Liver (tissue), 9 donors: Measurements from ENCODE around the gene NF2. TPM values are rescaled to one million over a fixed set of nuclear protein-coding genes. Genes with fewer than 3 reads are reported as not detected.

Experiments
- DNase-seq: peaks from one replicate; pipeline ENCODE4 v3.0.0-alpha.2; 2017; ENCODE audit warnings: low spot score
- H3K27ac ChIP-seq, 2 donors: one replicate each; pipeline ENCODE4 v1.7.0; 2013; ENCODE audit warnings: inconsistent platforms in 2 of 2, low read length in 2 of 2, control low read depth in 1 of 2, low read depth in 1 of 2, mild to moderate bottlenecking in 1 of 2
- H3K27me3 ChIP-seq, 4 donors: one replicate each; pipeline versions ENCODE4 v1.6.1 to v1.7.0; 2013; ENCODE audit warnings: low read length in 3 of 4, inconsistent platforms in 1 of 4, mild to moderate bottlenecking in 1 of 4, moderate library complexity in 1 of 4; ENCODE audit not compliant: control insufficient read depth in 4 of 4, insufficient read depth in 4 of 4
- H3K36me3 ChIP-seq, 4 donors: one replicate each; pipeline versions ENCODE4 v1.6.1 to v1.7.0; 2013; ENCODE audit warnings: low read length in 3 of 4, mild to moderate bottlenecking in 3 of 4, low read depth in 1 of 4, moderate library complexity in 1 of 4; ENCODE audit not compliant: control insufficient read depth in 4 of 4, insufficient read depth in 3 of 4
- H3K4me1 ChIP-seq, 4 donors: one replicate each; pipeline versions ENCODE4 v1.6.1 to v1.7.0; 2013; ENCODE audit warnings: low read length in 3 of 4, mild to moderate bottlenecking in 3 of 4, moderate library complexity in 1 of 4; ENCODE audit not compliant: control insufficient read depth in 4 of 4, insufficient read depth in 4 of 4
- H3K4me3 ChIP-seq, 3 donors: one replicate each; pipeline versions ENCODE4 v1.6.1 to v1.7.0; 2013; ENCODE audit warnings: low read length in 3 of 3, control low read depth in 1 of 3, low read depth in 1 of 3, mild to moderate bottlenecking in 1 of 3
- H3K9ac ChIP-seq, 2 donors: one replicate each; pipeline ENCODE4 v1.7.0; 2013; ENCODE audit warnings: low read length in 2 of 2, mild to moderate bottlenecking in 2 of 2, moderate library complexity in 2 of 2, control low read depth in 1 of 2, low read depth in 1 of 2
- H3K9me3 ChIP-seq, 4 donors: one replicate each; pipeline versions ENCODE4 v1.6.1 to v1.7.0; 2013; ENCODE audit warnings: low read length in 3 of 4; ENCODE audit not compliant: control insufficient read depth in 4 of 4
- EGR1 ChIP-seq, 2 donors: IDR thresholded peaks; 2 replicates each; pipeline ENCODE4 v1.6.1; 2016 to 2018; ENCODE audit warnings: antibody characterized with exemption in 2 of 2, low read depth in 2 of 2
- FOXA1 ChIP-seq: IDR thresholded peaks from 2 replicates; pipeline ENCODE4 v1.6.1; 2016; ENCODE audit warnings: antibody characterized with exemption
- FOXA2 ChIP-seq: IDR thresholded peaks from 2 replicates; pipeline ENCODE4 v1.6.1; 2016; ENCODE audit warnings: antibody characterized with exemption
- GABPA ChIP-seq, 2 donors: IDR thresholded peaks in 1 of 2; conservative IDR thresholded peaks in 1 of 2; 2 replicates each; pipeline ENCODE4 v1.6.1; 2016; ENCODE audit warnings: antibody characterized with exemption in 2 of 2, mild to moderate bottlenecking in 1 of 2, moderate library complexity in 1 of 2
- HNF4A ChIP-seq, 2 donors: conservative IDR thresholded peaks; 2 replicates each; pipeline ENCODE4 v1.6.1; 2016; ENCODE audit warnings: antibody characterized with exemption in 2 of 2, mild to moderate bottlenecking in 2 of 2
- HNF4G ChIP-seq: IDR thresholded peaks from 2 replicates; pipeline ENCODE4 v1.6.1; 2016; ENCODE audit warnings: antibody characterized with exemption
- JUND ChIP-seq, 2 donors: IDR thresholded peaks; 2 replicates each; pipeline ENCODE4 v1.6.1; 2016; ENCODE audit warnings: antibody characterized with exemption in 2 of 2
- NR2F2 ChIP-seq: IDR thresholded peaks from 2 replicates; pipeline ENCODE4 v1.6.1; 2016; ENCODE audit warnings: antibody characterized with exemption
- RAD21 ChIP-seq, 2 donors: IDR thresholded peaks; 2 replicates each; pipeline ENCODE4 v1.6.1; 2016; ENCODE audit warnings: antibody characterized with exemption in 2 of 2, mild to moderate bottlenecking in 2 of 2
- RXRA ChIP-seq, 2 donors: IDR thresholded peaks; 2 replicates each; pipeline ENCODE4 v1.6.1; 2017 to 2018; ENCODE audit warnings: antibody characterized with exemption in 2 of 2, mild to moderate bottlenecking in 1 of 2
- SP1 ChIP-seq: IDR thresholded peaks from 2 replicates; pipeline ENCODE4 v1.6.1; 2018; ENCODE audit warnings: antibody characterized with exemption, mild to moderate bottlenecking
- TAF1 ChIP-seq: conservative IDR thresholded peaks from 2 replicates; pipeline ENCODE4 v1.6.1; 2016; ENCODE audit warnings: antibody characterized with exemption, mild to moderate bottlenecking
- YY1 ChIP-seq: IDR thresholded peaks from 2 replicates; pipeline ENCODE4 v1.6.1; 2016; ENCODE audit warnings: antibody characterized with exemption, mild to moderate bottlenecking
- WGBS: extraction: QIAGEN DNeasy Blood & Tissue Kit; methylation state at CpG from one replicate; pipeline ENCODE4 v1.1.7; 2013; 5-methylcytosine and 5-hydroxymethylcytosine counted together
- polyA plus RNA-seq, 2 donors: library from polyadenylated mRNA; stranded (reverse) in 1 of 2; unstranded in 1 of 2; fragments of 200-250 nt in 1 of 2; fragments of >200 nt in 1 of 2; fragmentation: Nextera tagmentation in 1 of 2; extraction: Ambion mirVana in 1 of 2; gene quantifications; one replicate each; pipeline versions ENCODE4 v1.2.1 to v1.2.3, GENCODE V29; 2013 to 2015
- total RNA-seq, 2 donors: library from RNA; depleted of rRNA; stranded (reverse); fragments of >200 nt; gene quantifications; one replicate each; pipeline ENCODE4 v1.2.3, GENCODE V29; 2014
- TF ChIP-seq, protein P1 (sequence below): IDR thresholded peaks from 2 replicates; pipeline ENCODE4 v1.6.1; 2016; ENCODE audit warnings: antibody characterized with exemption
- TF ChIP-seq, protein P2 (sequence below): IDR thresholded peaks from 2 replicates; pipeline ENCODE4 v1.6.1; 2016; ENCODE audit warnings: antibody characterized with exemption
- TF ChIP-seq, protein P3 (sequence below): IDR thresholded peaks from 2 replicates; pipeline ENCODE4 v1.6.1; 2016; ENCODE audit warnings: antibody characterized with exemption
- TF ChIP-seq, protein P4 (sequence below): IDR thresholded peaks from 2 replicates; pipeline ENCODE4 v1.6.1; 2016; ENCODE audit warnings: antibody characterized with exemption, mild to moderate bottlenecking
- TF ChIP-seq, protein P5 (sequence below): fragments of 150-350 bp; IDR thresholded peaks from 2 replicates; pipeline ENCODE4 v1.5.1; 2017; ENCODE audit warnings: improper control_type of control experiment, low read depth, low read length; ENCODE audit not compliant: missing input control
- donor health status: healthy.
- donor health status: healthy.
- donor health status: healthy.
- donor health status: healthy.
- donor health status: healthy.

The NF2 gene
- total and polyA plus RNA-seq, 4 donors = 6.2 to 25.2 (median 11.2) TPM

DNA sequence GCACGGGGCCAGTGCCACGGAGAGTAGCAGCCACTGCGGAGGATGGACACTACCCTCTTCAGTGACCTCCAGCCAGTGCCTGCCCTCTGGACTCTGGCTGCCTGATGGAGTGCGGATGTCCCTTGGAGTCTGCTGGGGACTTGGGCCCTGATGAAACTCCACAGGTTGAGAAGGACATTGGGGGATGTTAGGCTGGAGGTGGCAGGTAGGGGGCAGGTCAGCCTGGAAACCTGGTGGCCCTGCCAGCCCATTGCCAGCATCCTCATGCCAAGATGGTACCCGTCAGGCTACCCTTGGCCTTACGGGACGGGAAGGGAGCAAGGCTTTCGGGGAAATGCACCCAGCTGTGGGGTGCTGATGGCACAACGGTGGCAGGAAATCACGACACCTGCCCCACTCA is 120.3 kb downstream of the NF2 start:
- no peaks in the 10 kb centered on the region for H3K9me3 ChIP-seq
- no peak overlapping the region for H3K4me3 ChIP-seq

More for the DNA sequence above, 120.3 kb downstream of the NF2 start:
- no peak for DNase-seq
- H3K36me3 ChIP-seq = no peaks in the 10 kb centered on the region
- H3K27me3 ChIP-seq = peaks cover 0 to 4% (median 2%) of the 10 kb centered on the region in 4 donors
- H3K27ac ChIP-seq = no peak overlapping the region
- peaks cover 0 to 8% (median 2%) of the 10 kb centered on the region in 4 donors for H3K4me1 ChIP-seq
- H3K9ac ChIP-seq = no peak overlapping the region
- TF ChIP-seq, protein P1, sequence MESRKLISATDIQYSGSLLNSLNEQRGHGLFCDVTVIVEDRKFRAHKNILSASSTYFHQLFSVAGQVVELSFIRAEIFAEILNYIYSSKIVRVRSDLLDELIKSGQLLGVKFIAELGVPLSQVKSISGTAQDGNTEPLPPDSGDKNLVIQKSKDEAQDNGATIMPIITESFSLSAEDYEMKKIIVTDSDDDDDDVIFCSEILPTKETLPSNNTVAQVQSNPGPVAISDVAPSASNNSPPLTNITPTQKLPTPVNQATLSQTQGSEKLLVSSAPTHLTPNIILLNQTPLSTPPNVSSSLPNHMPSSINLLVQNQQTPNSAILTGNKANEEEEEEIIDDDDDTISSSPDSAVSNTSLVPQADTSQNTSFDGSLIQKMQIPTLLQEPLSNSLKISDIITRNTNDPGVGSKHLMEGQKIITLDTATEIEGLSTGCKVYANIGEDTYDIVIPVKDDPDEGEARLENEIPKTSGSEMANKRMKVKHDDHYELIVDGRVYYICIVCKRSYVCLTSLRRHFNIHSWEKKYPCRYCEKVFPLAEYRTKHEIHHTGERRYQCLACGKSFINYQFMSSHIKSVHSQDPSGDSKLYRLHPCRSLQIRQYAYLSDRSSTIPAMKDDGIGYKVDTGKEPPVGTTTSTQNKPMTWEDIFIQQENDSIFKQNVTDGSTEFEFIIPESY = no peak
- TF ChIP-seq NR2F2 (no peak), FOXA2 (no peak), TAF1 (no peak), JUND (IDR thresholded peaks at IDR 0.05) (no peak), RXRA (IDR thresholded peaks at IDR 0.05) (no peak), SP1 (no peak), GABPA (IDR thresholded peaks at IDR 0.05 in 1 of 2, conservative IDR thresholded peaks at IDR 0.05 in 1 of 2) (no peak), EGR1 (IDR thresholded peaks at IDR 0.05; ENCODE audit: low read depth in 2 of 2) (no peak), HNF4A (conservative IDR thresholded peaks at IDR 0.05) (no peak), HNF4G (no peak), YY1 (no peak), RAD21 (IDR thresholded peaks at IDR 0.05) (no peak), FOXA1 (no peak)
- TF ChIP-seq, protein P2, sequence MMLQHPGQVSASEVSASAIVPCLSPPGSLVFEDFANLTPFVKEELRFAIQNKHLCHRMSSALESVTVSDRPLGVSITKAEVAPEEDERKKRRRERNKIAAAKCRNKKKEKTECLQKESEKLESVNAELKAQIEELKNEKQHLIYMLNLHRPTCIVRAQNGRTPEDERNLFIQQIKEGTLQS = no peak
- TF ChIP-seq, protein P3, sequence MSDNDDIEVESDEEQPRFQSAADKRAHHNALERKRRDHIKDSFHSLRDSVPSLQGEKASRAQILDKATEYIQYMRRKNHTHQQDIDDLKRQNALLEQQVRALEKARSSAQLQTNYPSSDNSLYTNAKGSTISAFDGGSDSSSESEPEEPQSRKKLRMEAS = no peak
- TF ChIP-seq, protein P4, sequence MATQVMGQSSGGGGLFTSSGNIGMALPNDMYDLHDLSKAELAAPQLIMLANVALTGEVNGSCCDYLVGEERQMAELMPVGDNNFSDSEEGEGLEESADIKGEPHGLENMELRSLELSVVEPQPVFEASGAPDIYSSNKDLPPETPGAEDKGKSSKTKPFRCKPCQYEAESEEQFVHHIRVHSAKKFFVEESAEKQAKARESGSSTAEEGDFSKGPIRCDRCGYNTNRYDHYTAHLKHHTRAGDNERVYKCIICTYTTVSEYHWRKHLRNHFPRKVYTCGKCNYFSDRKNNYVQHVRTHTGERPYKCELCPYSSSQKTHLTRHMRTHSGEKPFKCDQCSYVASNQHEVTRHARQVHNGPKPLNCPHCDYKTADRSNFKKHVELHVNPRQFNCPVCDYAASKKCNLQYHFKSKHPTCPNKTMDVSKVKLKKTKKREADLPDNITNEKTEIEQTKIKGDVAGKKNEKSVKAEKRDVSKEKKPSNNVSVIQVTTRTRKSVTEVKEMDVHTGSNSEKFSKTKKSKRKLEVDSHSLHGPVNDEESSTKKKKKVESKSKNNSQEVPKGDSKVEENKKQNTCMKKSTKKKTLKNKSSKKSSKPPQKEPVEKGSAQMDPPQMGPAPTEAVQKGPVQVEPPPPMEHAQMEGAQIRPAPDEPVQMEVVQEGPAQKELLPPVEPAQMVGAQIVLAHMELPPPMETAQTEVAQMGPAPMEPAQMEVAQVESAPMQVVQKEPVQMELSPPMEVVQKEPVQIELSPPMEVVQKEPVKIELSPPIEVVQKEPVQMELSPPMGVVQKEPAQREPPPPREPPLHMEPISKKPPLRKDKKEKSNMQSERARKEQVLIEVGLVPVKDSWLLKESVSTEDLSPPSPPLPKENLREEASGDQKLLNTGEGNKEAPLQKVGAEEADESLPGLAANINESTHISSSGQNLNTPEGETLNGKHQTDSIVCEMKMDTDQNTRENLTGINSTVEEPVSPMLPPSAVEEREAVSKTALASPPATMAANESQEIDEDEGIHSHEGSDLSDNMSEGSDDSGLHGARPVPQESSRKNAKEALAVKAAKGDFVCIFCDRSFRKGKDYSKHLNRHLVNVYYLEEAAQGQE = no peak
- TF ChIP-seq, protein P5, sequence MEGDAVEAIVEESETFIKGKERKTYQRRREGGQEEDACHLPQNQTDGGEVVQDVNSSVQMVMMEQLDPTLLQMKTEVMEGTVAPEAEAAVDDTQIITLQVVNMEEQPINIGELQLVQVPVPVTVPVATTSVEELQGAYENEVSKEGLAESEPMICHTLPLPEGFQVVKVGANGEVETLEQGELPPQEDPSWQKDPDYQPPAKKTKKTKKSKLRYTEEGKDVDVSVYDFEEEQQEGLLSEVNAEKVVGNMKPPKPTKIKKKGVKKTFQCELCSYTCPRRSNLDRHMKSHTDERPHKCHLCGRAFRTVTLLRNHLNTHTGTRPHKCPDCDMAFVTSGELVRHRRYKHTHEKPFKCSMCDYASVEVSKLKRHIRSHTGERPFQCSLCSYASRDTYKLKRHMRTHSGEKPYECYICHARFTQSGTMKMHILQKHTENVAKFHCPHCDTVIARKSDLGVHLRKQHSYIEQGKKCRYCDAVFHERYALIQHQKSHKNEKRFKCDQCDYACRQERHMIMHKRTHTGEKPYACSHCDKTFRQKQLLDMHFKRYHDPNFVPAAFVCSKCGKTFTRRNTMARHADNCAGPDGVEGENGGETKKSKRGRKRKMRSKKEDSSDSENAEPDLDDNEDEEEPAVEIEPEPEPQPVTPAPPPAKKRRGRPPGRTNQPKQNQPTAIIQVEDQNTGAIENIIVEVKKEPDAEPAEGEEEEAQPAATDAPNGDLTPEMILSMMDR = no peak
- WGBS = 83% methylated on average over 10 of the region's 10 CpGs
